GM12865 (cell line): ENCODE data around the gene PAQR4.

Source experiments
- DNase-seq: peaks from one replicate; pipeline ENCODE4 v3.0.0; 2010; ENCODE audit warnings: low read depth
- H3K4me3 ChIP-seq: 2 replicates; pipeline ENCODE4 v1.5.1; 2011; ENCODE audit warnings: mild to moderate bottlenecking, low read depth, low read length, control low read depth
- TF ChIP-seq, protein P1 (sequence below): IDR thresholded peaks from 2 replicates; pipeline ENCODE4 v1.5.1; 2011; ENCODE audit warnings: low read length, control low read depth, low read depth, inconsistent platforms; ENCODE audit not compliant: insufficient read depth; ENCODE audit errors: missing control alignments

PAQR4 gene

GRCh38 chr16:2970563-2970962 is 1.4 kb downstream of the PAQR4 start:
- TF ChIP-seq, protein P1, sequence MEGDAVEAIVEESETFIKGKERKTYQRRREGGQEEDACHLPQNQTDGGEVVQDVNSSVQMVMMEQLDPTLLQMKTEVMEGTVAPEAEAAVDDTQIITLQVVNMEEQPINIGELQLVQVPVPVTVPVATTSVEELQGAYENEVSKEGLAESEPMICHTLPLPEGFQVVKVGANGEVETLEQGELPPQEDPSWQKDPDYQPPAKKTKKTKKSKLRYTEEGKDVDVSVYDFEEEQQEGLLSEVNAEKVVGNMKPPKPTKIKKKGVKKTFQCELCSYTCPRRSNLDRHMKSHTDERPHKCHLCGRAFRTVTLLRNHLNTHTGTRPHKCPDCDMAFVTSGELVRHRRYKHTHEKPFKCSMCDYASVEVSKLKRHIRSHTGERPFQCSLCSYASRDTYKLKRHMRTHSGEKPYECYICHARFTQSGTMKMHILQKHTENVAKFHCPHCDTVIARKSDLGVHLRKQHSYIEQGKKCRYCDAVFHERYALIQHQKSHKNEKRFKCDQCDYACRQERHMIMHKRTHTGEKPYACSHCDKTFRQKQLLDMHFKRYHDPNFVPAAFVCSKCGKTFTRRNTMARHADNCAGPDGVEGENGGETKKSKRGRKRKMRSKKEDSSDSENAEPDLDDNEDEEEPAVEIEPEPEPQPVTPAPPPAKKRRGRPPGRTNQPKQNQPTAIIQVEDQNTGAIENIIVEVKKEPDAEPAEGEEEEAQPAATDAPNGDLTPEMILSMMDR, result no peak
- no peak for DNase-seq
- H3K4me3 ChIP-seq, result peak overlapping the region; percentile 76

- TF ChIP-seq, protein P1, result no peak
- H3K4me3 ChIP-seq, result no peak overlapping the region
These were observed 2.2 kb downstream of the PAQR4 start for GRCh38 chr16:2971134-2971984.

DNA sequence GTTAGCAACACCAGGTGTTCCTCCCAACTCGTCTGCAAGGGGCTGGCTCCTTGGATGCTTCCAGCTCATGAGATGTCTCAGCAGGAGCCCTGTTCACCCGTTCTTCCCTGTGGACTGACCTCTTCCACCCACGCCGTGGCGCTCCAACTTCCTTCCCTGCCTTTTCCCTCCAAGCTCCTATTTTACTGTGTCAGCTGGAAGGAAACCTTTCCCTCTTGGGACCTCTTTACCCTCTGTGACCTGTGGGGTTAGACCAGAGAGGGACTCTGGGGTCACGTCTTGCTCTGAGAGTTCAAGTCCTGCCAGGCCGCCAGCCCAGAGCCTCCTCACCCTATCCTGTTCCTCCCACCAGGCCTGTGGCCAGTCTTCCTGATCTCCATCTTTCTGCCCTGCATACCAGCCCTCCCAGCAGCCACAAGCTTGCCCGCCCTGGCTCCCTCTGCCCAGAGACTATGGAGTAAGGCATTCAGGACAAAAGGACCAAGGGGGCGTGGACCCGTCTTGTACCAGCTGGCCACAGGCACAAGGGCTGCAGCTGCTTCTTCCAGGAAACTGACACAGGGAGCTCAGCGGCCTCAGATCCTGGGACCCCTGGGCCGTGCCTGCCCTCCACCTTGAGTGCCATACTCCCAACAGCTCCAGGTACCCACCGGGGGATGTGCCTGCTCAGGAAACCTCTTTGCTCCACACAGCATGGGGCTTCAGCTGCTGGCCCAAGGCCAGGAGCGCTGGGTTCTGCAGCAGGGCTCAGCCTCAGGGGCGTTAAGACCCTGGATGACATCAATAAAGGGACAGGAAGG is 3.0 kb downstream of the PAQR4 start:
- no peak for DNase-seq
- TF ChIP-seq, protein P1, result no peak
- H3K4me3 ChIP-seq, result no peak overlapping the region

More at GRCh38 chr16:2971134-2971984, 2.2 kb downstream of the PAQR4 start:
- DNase-seq, result no peak

GRCh38 chr16:2973093-2973492 is 3.9 kb downstream of the PAQR4 start:
- no peak overlapping the region for H3K4me3 ChIP-seq
- TF ChIP-seq, protein P1, result no peak
- DNase-seq, result no peak

DNA sequence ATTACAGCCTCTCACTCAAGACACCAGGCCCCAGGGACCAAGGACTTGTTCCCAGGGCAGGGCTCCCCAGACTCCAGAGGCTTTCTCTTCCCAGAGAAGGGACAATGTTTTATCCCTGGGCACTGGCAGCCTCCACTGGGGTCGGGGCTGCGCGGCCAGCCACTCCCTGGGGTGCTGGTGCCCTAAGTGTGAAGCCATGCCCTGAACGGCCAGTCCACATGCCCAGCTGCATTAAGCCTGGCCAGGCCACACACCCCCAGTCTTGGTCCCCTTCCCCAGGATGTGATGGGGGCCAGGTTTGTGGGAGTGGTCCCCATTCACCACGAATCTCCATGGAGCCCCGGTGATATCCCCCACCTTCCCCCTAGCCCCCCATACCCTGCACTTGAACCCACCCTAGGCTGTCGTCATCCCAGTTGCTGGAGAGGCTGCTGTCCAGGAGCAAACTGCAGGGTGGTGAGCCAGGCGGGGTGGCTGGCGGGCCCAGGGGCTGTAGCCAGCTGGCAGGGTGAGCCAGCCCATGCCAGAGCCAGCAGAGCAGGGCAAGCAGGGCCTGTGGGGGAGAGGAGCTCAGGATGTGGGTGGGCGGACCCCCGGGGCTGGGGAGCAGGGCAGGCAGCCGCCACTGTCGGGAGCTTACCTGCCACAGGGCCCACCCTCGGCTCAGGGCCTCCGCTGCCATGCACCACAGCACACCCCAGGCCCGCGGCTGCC is 4.6 kb downstream of the PAQR4 start:
- no peak overlapping the region for H3K4me3 ChIP-seq
- TF ChIP-seq, protein P1, result no peak
- no peak for DNase-seq

DNA sequence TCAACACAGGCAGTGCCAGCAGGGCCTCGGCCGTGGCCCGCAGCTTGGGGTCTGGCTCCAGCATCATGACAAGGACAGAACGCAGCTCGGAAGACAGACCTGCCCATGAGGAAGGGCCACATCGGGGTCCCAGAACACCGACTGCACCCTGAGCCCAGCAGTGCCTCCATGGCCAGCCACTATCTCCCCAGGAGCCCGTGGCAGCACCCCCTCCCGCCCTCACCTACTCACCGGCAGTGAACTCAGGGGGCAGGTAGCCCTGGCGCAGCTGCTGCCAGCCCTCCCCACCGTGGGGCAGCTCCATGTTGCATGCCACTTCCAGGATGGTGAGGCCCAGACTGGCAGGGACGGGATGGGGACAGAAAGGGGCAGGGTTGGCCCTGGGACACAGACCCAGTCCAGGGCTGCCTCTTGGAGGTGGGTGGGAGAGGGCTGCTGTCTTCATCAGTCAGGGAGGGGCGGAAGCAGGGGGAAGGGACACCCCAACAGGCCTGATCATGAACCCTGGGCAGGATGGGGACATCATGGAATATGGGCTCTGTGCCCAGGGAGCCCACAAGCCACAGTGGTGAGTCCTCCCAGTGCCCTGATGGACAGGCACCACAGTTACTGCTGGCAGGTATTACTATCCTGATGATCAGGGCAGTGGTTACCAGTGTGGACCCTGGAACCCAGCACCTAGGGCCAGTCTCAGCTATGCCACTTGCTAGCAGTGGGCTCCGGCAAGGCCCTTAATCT is 5.3 kb downstream of the PAQR4 start:
- TF ChIP-seq, protein P1, result no peak
- no peak overlapping the region for H3K4me3 ChIP-seq
- no peak for DNase-seq
